Measurements from ENCODE around the gene ATP10B.
"Not testable (repeated sequence)": the region's sequence is repeated elsewhere in the genome, so short reads cannot be mapped to it uniquely, and the experiment has no call there.

ATP10B gene

GRCh38 chr5:160757194-160757593, 94.8 kb downstream of the ATP10B start:
- no peak for DNase-seq (ENCODE audit: low spot score)

GRCh38 chr5:160750938-160751657, 100.9 kb downstream of the ATP10B start:
- no peak for DNase-seq (ENCODE audit: low spot score)

GRCh38 chr5:160749682-160750081, 102.3 kb downstream of the ATP10B start:
- no peak for DNase-seq (ENCODE audit: low spot score)

GRCh38 chr5:160749026-160749425, 103.0 kb downstream of the ATP10B start:
- no peak for DNase-seq (ENCODE audit: low spot score)

GRCh38 chr5:160747987-160748386, 104.0 kb downstream of the ATP10B start:
- DNase-seq (ENCODE audit: low spot score), result no peak

GRCh38 chr5:160747559-160747958, 104.5 kb downstream of the ATP10B start:
- DNase-seq (ENCODE audit: low spot score), result no peak

GRCh38 chr5:160744268-160745101, 107.5 kb downstream of the ATP10B start:
- no peak for DNase-seq (ENCODE audit: low spot score)

GRCh38 chr5:160743027-160743426, 109.0 kb downstream of the ATP10B start:
- no peak for DNase-seq (ENCODE audit: low spot score)

- no peak for DNase-seq (ENCODE audit: low spot score)
These were observed 109.6 kb downstream of the ATP10B start for GRCh38 chr5:160742446-160742845.

GRCh38 chr5:160727296-160727997, 124.6 kb downstream of the ATP10B start:
- no peak for DNase-seq (ENCODE audit: low spot score)

GRCh38 chr5:160726721-160727120, 125.3 kb downstream of the ATP10B start:
- no peak for DNase-seq (ENCODE audit: low spot score)

GRCh38 chr5:160720822-160721221, 131.2 kb downstream of the ATP10B start:
- DNase-seq (ENCODE audit: low spot score), result no peak

- DNase-seq (ENCODE audit: low spot score), result not testable (repeated sequence)
These were observed 136.5 kb downstream of the ATP10B start for GRCh38 chr5:160715508-160715907.

- no peak for DNase-seq (ENCODE audit: low spot score)
These were observed 148.3 kb downstream of the ATP10B start for GRCh38 chr5:160703547-160704189.

GRCh38 chr5:160702934-160703333, 149.1 kb downstream of the ATP10B start:
- no peak for DNase-seq (ENCODE audit: low spot score)

GRCh38 chr5:160702311-160702803, 149.7 kb downstream of the ATP10B start:
- no peak for DNase-seq (ENCODE audit: low spot score)

GRCh38 chr5:160701403-160701802, 150.6 kb downstream of the ATP10B start:
- DNase-seq (ENCODE audit: low spot score), result no peak

GRCh38 chr5:160699301-160699700, 152.7 kb downstream of the ATP10B start:
- DNase-seq (ENCODE audit: low spot score), result no peak

- DNase-seq (ENCODE audit: low spot score), result no peak
These were observed 154.7 kb downstream of the ATP10B start for GRCh38 chr5:160697281-160697680.

GRCh38 chr5:160694896-160695295, 157.1 kb downstream of the ATP10B start:
- DNase-seq (ENCODE audit: low spot score), result no peak

GRCh38 chr5:160693831-160694465, 158.1 kb downstream of the ATP10B start:
- no peak for DNase-seq (ENCODE audit: low spot score)

GRCh38 chr5:160692271-160692670, 159.7 kb downstream of the ATP10B start:
- no peak for DNase-seq (ENCODE audit: low spot score)

Data from hematopoietic multipotent progenitor cell treated with erythropoietin and hydrocortisone succinate and interleukin-3 and kit ligand, for 15 days (in vitro differentiated cells).